Neural progenitor cell (in vitro differentiated cells): ENCODE results near the gene HIGD1A.

Source experiments
- EZH2 ChIP-seq: fragments of 200-600 bp; sonication (generic); IDR thresholded peaks from 2 replicates; pipeline ENCODE4 v1.6.1; 2017; ENCODE audit warnings: antibody characterized with exemption, mild to moderate bottlenecking, moderate library complexity
- EZH2phosphoT487 ChIP-seq: fragments of 200-600 bp; sonication (generic); IDR thresholded peaks from 2 replicates; pipeline ENCODE4 v1.6.1; 2017; ENCODE audit warnings: antibody characterized with exemption
- TF ChIP-seq, protein P1 (sequence below): fragments of 200-600 bp; sonication (generic); IDR thresholded peaks from 2 replicates; pipeline ENCODE4 v1.5.1; 2017; ENCODE audit warnings: antibody characterized with exemption, mild to moderate bottlenecking

DNA sequence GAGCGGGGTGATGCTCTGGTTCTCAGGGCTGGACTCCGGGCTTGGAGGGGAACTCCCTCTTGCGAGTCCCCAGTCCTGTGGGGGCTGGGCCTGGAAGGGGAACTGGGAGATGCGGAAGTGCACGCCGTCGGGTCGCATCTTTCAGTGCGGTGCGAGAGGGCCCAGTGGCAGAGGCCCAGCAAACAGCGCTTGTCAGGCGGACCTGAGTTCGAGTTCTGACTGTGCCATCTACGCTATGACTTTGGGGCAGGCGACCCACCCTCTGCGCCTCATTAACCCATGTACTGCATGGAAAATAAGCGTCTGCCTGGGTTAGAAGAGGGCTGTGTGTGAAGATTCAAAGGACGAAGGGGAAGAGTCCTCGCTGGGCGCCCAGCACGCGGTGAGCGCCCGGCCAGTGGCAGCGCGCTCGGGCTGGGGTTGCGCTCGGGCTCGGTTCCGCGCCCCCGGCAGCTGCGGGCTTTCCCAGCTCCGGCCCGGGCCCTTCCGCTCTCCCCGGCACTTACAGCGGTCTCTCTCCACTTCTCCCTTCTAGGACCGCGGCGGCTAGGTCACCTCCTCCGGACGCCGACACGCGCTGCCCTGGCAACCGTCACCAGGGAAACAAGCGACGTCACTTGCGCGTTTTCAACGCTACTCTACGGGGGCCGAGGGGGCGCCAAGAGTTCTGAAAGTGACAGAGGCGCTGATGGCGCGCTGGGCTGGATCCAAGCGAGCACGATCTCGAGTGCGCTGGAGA, 31.5 kb downstream of the HIGD1A start, which contains the start of gene CCDC13:
- TF ChIP-seq, protein P1, sequence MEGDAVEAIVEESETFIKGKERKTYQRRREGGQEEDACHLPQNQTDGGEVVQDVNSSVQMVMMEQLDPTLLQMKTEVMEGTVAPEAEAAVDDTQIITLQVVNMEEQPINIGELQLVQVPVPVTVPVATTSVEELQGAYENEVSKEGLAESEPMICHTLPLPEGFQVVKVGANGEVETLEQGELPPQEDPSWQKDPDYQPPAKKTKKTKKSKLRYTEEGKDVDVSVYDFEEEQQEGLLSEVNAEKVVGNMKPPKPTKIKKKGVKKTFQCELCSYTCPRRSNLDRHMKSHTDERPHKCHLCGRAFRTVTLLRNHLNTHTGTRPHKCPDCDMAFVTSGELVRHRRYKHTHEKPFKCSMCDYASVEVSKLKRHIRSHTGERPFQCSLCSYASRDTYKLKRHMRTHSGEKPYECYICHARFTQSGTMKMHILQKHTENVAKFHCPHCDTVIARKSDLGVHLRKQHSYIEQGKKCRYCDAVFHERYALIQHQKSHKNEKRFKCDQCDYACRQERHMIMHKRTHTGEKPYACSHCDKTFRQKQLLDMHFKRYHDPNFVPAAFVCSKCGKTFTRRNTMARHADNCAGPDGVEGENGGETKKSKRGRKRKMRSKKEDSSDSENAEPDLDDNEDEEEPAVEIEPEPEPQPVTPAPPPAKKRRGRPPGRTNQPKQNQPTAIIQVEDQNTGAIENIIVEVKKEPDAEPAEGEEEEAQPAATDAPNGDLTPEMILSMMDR, result no peak
- TF ChIP-seq EZH2 (no peak), EZH2phosphoT487 (no peak)
